ENCODE data around the gene SMIM14.
A peak's percentile ranks its signal among the peaks of the same experiment; 100 is the strongest.
"Not testable (repeated sequence)": the region's sequence is repeated elsewhere in the genome, so short reads cannot be mapped to it uniquely, and the experiment has no call there.

The SMIM14 gene

DNA sequence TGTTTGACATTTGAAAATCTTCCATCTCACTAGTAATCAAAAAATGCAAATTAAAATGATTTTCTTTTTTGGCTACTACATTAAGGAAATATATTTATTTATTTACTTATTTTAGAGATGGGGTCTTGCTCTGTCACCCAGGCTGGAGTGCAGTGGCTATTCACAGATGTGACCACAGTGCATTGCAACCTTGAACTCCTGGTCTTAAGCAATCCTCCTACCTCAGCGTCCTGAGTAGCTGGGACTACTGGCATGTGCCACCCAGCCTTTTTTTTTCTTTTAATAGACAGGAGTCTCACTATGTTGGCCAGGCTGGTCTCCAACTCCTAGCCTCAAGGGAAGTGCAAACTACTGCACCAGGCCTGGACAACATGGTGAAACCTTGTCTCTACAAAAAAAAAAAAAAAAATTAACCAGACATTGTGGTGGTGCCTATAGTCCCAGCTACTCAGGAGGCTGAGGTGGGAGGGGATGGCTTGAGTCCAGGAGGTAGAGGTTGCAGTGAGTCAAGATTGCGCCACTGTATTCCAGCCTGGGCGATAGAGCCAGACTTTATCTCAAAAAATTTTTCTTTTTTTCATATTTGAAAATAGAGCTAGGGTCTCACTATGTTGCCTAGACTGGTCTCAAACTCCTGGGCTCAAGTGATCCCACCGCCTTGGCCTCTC, 4.4 kb upstream of the SMIM14 start:
- DNase-seq = no peak

DNA sequence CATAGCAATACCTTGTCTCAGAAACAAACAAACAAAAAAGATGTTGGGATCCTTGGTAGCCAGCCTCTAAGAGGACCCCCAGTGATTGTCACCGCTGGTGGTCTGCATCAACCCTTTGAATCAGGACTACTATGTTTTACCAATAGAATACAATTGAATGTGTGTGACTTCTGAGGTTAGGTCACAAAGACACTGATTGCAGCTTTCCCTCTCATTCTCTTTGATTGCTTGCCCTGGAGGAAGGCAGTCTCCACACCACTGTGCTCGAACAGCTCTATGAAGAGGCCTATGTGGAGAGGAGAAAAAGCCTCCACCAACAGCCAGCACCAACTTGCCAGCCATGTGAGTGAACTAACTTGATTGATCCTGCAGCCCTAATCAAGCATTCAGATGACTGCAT, 2.8 kb upstream of the SMIM14 start:
- DNase-seq = no peak

DNA sequence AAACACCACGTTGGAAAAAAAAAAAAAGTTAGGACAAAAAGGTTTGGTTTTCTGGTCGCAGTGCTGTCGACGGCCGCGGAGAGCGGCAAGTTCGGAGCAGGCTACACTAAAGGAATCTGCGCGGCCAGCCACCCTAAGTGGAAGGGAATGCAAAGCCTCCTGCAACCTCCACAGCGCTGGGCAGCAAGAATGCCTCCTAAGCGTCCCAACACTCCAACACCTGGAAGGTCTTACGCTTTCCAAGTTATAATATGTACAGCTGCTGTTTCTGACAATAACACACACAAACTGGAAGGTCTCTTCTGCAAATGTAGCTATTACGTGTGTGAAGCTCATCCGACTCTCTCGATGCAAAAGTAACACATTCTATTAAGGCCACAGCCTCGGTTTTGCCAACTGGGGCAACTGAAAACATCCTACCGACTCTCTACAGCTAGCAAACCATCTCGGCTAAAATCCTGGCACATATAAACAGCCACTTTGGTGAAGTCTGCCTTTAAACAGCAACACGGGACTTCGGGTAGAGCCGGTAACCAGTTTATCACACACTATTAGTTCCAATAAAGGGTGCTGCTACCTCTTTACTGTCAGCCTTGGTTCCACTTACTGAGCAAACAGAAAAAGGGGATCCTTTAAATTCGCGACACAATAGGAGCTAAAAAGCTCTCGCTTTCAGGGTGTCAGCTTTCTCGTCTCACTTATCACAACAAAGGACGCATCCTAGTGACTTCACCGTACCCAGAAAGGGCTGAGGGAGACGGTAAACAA, 895 bp downstream of the SMIM14 start:
- DNase-seq = peak in 2 of 5 donors; percentile 8 to 37

DNA sequence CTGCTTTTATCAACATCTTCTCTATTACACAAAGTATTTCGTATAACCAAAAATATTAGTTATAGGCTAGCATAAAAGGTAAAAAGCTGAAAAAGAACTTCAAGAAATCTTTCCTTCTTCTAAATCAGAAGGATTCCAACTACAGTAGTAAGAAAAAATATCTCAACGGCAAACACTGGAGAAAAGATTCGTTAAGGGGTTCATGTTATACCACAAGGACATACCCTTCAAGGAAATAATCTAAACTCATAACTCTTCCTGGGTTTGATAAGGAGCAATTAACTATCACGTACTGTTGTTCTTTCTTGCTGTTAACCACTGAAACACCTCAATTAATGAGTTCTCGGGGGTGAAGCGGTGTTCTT, 1.5 kb downstream of the SMIM14 start:
- no peak for DNase-seq

DNA sequence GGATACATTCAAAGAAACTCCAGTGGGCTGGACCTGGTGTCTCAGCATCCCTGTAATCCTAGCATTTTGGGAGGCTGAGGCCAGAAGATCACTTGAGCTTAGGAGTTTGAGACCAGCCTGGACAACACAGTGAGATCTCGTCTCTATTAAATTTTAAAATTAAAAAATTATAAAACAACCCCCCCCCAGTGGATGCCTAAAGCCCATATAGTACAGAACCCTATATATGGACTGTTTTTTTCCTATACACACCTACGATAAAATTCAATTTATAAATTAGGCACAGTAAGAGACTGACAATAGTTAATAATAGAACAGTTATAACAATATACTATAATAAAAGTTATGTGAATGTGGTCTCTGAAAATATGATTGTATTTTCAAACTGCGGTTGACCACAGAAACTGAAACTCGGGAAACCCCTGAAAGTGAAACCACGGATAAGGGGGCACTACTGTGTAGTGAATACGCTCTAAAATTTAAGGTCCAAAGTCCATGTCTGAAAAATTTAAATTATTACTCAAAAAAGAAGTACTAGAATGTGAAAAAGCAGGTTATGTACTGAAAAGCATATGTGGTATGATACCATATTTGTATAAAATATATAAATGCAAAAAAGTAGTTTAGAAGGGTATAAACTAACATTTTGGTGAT, 2.0 kb downstream of the SMIM14 start:
- no peak for DNase-seq

DNA sequence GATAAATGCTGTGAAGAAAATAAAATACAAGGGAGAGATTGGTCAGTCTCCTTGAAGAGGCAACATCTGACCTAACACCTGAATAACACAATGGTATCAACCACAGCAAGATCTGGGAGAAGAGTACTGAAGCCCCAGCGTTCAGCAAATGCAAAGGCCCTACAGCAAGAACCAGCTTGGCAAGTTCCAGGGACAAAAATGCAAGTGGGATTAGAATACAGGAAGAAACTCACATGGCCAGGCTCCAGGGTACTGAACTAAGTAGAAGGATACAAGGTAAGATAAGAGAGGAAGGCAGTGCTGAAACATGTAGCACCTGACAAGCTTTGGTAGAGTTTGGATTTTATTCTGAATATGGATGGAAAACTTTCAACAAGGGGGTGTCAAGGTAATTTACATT, 3.6 kb downstream of the SMIM14 start:
- DNase-seq = no peak

DNA sequence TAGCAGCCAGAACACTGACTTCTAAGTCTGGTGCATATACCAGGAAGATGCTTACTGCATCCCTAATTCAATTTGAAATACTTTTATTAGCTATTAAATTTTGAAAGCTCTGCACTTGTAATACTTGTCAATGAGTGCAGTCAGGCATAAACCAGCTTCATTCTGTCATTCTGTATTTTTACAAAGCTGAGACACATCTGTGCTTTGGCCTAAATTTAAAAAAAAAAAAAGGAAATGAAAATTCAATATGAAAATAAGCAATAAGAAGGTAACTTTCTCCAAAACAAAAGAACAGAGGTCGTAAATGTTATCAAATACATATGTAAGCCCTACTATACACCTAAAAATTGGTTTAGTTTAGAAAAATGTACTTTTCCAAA, 7.0 kb downstream of the SMIM14 start:
- DNase-seq = no peak

DNA sequence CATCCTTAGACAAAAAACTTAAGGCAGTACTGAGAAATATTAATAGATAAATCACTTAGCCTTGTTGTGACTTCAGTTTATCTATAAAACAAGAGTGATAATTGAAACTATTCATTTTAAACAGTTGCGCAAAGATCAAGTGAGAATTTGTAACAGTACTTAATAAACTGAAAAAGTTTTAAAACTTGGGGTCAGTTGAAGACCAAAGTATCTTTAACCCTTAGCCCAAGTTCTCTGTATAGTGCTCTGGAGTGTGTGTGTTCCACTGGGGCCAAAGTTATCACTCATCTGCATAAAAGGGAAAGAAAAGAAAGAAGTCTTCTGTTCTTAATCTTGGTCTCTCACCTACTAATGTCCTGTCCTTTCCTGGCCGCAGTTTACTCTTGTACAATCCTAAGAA, 11.3 kb downstream of the SMIM14 start:
- no peak for DNase-seq

DNA sequence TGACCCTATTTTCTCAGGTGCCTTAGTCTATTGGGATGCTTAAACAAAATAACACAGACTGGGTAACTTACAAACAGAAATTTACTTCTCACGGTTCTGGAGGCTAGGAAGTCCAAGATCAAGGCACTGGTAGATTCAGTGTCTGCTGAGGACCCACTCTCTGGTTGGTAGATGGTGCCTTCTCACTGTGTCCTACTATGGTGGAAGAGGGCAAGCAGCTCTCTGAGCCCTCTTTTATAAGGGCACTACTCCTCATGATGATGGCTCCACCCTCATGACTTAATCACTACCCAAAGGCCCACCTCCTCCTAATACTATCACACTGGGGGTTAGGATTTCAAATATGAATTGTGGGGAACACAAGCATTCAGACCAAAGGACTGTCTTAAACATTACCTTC, 11.8 kb downstream of the SMIM14 start:
- DNase-seq = no peak

DNA sequence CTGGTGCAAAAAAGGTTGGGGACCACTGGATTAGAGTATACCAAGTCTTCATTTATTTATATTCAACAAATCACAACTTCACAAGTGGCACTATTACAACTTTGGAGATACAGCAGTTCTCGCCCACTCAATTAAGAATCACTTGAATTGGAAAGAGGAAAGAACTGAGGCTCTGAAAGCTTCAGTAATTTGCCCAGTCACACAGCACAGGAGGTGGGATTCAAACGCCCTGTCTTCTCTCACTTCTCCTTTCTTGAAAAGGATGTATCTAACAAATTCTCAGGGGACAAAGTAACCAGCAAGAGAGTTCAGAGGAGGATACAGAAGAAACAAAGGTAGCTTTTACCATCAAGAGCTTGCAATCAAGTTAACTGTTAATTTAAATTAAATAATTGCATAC, 12.4 kb downstream of the SMIM14 start:
- DNase-seq = no peak

DNA sequence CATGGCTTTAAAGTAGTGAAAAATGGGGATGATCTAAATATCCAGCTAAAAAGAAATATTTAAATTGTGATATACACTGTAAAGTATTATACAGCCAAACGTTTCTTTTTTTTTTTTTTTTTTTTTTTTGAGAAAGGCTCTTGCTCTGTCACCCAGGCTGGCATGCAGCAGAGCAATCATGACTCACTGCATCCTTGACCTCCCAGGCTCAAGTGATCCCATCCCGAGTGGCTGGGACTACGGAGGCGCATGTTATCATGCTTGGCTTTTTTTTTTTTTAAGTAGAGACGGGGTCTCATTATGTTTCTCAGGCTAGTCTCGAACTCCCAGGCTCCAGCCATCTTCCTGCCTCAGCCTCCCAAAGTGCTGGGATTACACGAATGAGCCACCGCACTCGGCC, 17.1 kb downstream of the SMIM14 start:
- no peak for DNase-seq

DNA sequence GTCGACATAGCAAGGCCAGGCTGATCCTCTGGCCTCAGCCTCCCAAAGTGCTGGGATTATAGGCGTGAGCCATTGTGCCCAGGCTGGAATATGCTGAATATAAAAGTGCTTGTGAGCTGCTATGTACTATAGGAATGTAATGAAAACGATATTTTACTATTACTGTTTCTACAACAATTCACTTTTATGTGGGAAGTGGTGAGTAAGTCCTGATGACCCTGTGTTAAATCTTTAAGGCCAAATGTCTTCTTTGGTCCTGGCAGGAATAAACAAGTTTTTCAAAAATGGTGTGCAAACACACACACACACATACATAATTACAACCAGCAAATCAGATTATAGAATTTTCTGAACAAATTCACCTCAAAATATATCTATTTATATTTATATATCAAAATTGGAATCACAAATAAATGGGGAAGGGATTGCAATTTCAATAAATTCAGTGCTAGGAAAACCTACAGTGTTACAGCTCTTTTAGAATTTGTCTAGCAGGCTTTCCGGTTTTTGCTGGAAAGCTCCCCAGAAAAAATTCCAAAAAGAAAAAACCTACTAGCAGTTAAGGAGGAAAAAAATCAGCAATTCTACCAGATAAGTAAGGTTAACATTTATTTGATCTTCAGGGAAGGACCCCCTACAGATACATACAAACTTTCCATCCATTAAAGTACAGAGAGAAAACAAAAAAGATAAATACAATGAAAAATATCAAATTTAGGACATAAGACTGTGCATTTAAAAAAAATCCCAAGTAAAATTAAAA, 17.9 kb downstream of the SMIM14 start:
- DNase-seq = no peak

DNA sequence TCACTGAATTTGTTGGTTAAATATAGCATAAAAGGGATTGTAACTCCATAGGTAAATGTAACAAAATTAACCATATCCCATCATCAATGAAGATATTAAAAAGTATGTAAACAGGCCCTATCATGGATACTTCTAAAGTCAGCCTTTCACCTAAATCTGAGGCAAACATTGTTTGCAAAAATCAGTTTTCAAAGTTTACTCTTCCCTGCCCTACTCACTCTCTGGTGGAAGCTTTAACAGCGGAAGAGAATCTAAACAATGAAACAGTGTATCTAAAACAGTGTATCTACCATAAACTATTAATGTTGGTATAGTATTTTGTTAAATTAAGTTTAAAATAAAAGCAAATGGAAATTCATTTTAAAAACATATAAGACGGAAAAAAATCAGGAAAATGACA, 21.1 kb downstream of the SMIM14 start:
- no peak for DNase-seq

DNA sequence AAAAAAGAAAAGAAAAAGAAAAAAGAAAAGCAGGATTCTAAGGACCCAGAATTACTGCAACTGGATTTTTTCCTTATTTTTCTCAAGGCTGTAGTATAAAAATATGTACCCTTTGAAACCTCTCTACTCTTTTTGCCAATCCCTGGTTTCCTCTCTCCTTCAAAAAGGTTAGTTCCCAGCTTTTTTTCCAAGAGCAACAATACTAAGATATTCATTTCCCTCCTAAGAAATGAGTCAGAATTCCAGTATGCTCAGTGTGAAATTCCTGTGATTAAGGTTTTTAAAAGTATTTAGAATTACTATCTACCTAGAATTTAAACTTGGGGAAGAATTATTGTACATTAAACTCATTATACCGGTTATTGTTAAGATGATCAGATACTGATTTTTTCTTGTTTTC, 22.0 kb downstream of the SMIM14 start:
- no peak for DNase-seq

DNA sequence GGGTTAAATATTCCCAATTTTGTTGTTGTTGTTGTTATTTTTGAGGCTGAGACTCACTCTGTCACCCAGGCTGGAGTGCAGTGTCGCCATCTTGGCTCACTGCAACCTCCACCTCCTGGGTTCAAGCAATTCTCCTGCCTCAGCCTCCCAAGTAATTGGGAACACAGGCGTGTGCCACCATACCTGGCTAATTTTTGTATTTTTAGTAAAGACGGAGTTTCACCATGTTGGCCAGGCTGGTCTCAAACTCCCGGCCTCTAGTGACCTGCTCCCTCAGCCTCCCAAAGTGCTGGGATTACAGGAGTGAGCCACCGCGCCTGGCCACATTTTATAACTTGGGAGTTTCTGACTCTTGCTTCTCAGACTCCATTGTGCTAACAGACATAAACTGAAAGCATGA, 22.6 kb downstream of the SMIM14 start:
- DNase-seq = not testable (repeated sequence)

DNA sequence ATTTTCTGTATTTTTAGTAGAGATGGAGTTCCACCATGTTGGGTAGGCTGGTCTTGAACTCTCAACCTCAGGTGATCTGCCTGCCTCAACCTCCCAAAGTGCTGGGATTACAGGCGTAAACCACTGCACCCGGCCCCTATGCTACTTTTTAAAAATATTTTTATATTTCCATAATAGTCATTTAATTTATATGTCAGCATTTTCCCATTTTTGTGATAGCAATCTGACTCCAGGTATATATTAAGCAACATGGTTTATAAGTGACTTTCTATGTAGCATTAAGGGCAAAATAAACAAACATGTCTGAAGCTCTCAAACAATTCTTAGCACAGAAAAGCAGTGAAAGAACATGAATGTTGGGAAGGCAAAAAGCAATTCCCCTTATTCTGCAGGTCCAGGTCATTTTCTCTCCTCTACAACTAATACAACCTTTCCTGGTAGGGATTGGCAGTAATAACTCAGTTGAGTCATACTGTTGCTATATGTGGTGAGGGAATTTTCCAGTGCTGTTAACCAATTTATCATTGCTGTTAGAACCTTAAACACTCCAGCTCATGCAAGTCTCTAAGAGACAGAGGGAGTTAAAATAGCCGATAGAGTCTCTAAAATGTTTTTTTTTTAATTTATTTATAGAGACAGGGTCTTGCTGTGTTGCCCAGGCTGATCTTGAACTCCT, 24.0 kb downstream of the SMIM14 start:
- DNase-seq = no peak

DNA sequence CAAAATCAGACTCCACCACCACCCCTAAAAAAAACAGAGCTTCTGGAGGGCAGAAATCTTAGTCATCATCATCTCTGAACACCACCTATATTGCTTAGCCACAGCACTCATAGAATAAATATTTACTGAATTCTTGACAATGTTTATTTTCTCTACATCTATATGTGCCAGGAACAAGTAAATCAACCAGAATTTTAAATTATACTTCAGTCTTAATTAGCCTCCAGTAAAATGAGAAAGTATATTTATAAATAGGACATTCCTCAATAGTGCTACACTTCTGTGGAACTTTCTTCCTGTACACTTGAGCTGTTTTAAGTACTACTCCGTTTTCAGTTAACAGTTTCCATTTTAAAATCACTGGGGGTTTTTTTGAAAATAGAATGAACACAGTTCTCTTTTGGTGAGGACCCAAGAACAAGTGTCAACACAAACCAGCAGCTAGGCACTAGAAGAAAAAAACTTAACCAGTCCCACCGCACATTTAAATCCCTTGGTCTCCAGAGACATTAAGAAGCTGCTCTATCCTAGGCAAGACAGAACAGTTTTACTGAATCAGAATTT, 25.5 kb downstream of the SMIM14 start:
- DNase-seq = no peak

DNA sequence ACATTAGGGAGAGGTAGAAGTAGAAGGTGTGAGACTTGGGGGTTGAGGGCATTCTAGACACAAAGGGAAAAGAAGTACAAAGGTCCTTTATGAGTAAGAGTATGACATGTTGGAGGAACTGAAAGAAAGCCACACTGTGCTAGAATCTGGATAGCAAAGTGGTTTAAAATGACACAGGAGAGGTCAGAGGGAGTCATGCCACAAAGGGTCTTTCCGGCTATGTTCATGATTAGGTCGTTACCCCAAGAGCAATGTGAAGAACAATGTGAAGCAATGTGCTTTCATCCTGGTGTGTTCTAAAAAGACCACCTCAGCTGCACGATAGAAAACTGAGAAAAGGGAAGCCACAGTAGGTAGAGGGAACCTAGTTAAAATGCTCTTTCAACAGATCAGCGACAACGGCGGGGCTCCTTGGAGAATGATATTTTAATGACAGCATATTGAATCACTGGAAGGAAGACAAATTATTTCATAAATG, 29.2 kb downstream of the SMIM14 start:
- no peak for DNase-seq

DNA sequence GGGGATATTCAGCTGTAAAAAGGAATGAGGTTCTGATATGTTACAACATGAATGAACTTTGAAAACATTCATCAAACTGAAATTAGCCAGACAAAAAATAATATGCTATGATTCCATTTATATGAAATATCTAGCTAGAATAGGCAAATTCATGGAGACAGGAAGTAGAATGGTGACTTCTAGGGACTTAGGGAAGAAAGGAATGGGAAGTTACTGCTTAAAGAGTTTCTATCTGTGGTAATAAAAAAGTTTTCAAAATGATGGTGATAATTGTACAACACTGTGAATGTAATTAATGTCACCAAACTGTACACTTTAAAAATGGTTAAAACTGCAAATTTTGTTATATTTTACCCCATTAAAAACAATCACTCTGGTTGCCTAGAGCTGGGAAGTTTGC, 30.2 kb downstream of the SMIM14 start:
- no peak for DNase-seq

DNA sequence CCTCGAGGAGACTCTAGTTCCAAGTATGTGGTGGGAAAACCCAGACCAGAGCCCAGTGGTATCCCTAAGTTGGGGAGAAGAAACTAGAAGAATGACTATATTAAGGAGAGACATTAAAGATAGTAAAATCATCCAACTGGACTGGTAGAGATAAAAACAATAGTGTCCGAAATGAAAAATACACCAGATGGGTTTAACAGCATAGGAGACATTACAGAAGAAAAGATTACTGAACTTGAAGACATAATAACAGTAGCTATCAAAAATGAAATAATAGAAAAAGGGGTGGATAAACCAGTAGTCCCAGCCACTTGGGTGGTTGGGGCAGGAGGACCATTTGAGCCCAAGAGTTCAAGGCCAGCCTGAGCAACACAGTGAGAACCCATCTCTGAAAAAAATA, 31.9 kb downstream of the SMIM14 start:
- no peak for DNase-seq

DNA sequence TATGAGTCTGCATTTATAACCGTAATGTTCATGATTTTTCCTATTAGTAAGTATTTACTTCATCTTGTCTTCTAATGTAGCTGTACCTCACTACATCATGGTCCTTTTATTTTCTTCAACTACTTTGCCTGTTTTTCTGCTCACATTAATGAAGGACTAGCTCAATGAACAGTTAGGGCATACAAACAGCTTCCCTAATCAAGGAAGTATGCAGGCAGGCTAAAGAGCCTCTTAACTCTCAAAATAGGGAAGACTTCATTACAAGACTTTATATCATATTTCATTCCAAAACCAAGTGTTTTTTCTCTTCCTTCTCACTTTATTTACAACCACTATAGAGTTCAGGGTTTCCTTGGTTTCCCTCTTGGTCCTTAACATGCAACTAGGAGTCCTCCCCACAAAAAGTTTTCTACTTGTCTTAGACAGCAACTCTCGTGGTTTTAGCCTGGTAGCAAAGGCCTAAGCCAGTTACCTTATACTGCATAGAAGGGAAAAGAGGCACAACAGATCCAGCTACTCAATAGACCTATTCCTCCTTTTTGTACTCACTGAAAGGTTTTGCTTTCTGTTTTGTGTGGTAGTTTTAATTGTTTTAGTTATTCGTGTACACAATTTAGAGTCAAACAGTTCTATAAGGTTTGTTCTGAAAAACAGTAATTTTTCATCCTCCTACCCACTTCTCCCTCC, 40.8 kb downstream of the SMIM14 start:
- no peak for DNase-seq

DNA sequence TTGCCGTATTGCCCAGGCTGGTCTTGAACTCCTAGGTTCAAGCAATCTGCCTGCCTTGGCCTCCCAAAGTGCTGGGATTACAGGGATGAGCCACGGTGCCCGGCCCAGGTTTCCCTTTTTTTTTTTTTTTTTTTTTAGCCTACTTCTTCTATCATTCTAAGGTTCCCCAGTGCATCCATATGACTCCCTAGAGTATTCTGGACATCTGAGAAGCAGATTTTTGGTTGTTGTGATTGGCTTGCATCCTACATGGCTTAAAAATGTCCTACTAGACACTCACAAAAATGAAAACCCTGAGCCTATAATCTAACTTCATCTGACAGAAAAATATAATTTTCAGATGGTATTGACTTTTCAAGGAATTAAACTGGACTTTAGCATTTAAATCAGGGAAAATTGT, 41.7 kb downstream of the SMIM14 start:
- DNase-seq = no peak

All from T-helper 1 cell (primary cell).